Right lobe of liver (tissue), 6 donors: ENCODE results near the gene MAP3K9. TPM values are rescaled to one million over a fixed set of nuclear protein-coding genes. Genes with fewer than 3 reads are reported as not detected.

Experiments used
- ATAC-seq, 4 donors: fragments of 200-7000 bp; cut with Tn5 transposase; one replicate each; pipeline ENCODE4 v1.9.1; 2020; ENCODE audit warnings: mild to moderate bottlenecking in 4 of 4, moderate library complexity in 4 of 4
- DNase-seq, 3 donors: peaks; one replicate each; pipeline ENCODE4 v3.0.0-alpha.2; 2020
- H3K27ac ChIP-seq, 3 donors: fragments of 200-600 bp; one replicate each; pipeline ENCODE4 v1.8.0; 2022
- H3K27me3 ChIP-seq, 2 donors: fragments of 200-600 bp; one replicate each; pipeline ENCODE4 v1.8.0; 2022
- H3K36me3 ChIP-seq, 4 donors: fragments of 200-600 bp; sonication (generic) in 1 of 4; one replicate each; pipeline versions ENCODE4 v1.5.1 to v1.8.0; 2017 to 2022; ENCODE audit warnings: control low read depth in 1 of 4
- H3K4me1 ChIP-seq, 4 donors: fragments of 200-600 bp; sonication (generic) in 1 of 4; one replicate each; pipeline versions ENCODE4 v1.5.1 to v1.8.0; 2017 to 2022; ENCODE audit warnings: control low read depth in 1 of 4
- H3K4me3 ChIP-seq, 3 donors: fragments of 200-600 bp; one replicate each; pipeline ENCODE4 v1.8.0; 2022
- H3K9me3 ChIP-seq, 4 donors: fragments of 200-600 bp; sonication (generic) in 1 of 4; one replicate each; pipeline versions ENCODE4 v1.5.1 to v1.8.0; 2017 to 2022; ENCODE audit warnings: control low read depth in 1 of 4
- POLR2A ChIP-seq: fragments of 450-650 bp; IDR thresholded peaks from one replicate; pipeline ENCODE4 v1.6.1; 2017; ENCODE audit warnings: antibody characterized with exemption, mild to moderate bottlenecking
- WGBS: methylation state at CpG from one replicate; pipeline ENCODE4 v1.1.6; 2018; ENCODE audit warnings: low coverage, low lambda C conversion rate; ENCODE audit not compliant: insufficient coverage; ENCODE audit errors: missing lambda C conversion rate; 5-methylcytosine and 5-hydroxymethylcytosine counted together
- intact Hi-C, 2 donors: fragments of 100-400 bp; cut with DNase I; formaldehyde crosslinking; loops; one replicate each; pipeline versions ENCODE4 v1.11.2 to v1.14.1; 2022
- total RNA-seq, 6 experiments: library from RNA; depleted of rRNA in 2 of 6; stranded (reverse); fragments of >200 nt in 2 of 6; fragmentation: NEBNext Ultra II Directional in 3 of 6; extraction: Animal tissue kit (Norgen Biotek cat#: 25700) in 3 of 6; gene quantifications; one replicate each; pipeline versions ENCODE4 v1.1.0 to v1.2.4, GENCODE V29; 2016 to 2023
- TF ChIP-seq, protein P1 (sequence below), 4 donors: fragments of 200-600 bp in 3 of 4; fragments of 450-650 bp in 1 of 4; IDR thresholded peaks; one replicate each; pipeline versions ENCODE4 v1.5.1 to v1.8.0; 2016 to 2022; ENCODE audit warnings: antibody characterized with exemption in 4 of 4, mild to moderate bottlenecking in 2 of 4
- donor health status: DM: no; HTN: yes; CAD: no.
- donor health status: DM: no; HTN: no; CAD: no.
- donor health status: DM: no; HTN: no; CAD: no.
- donor health status: DM: no; HTN: yes; CAD: no.
- donor health status: DM: no; HTN: yes; CAD: no.

The MAP3K9 gene
- total RNA-seq, 6 experiments from 2014 or later: 2.0 to 3.6 (median 2.7) TPM

DNA sequence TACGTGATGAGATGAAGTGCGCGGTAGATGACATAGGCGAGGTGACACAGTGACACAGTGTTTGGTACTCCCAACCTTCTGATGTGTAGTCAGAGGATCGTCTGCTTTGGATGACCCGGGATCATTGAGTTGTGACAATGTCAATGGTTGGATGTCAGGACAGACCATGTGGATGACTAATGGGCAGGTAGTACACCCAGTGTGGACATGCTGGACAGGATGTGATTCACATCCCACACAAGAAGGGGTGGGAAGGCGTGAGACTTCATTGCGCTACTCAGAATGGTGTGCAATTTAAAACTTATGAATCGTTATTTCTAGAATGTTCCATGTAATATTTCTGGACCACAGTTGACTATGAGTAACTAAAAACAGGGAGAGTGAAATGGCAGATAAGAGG, 23.8 kb downstream of the MAP3K9 start:
- no peaks in the 10 kb centered on the region for H3K27me3 ChIP-seq
- no peak overlapping the region for H3K4me3 ChIP-seq
- TF ChIP-seq, protein P1, sequence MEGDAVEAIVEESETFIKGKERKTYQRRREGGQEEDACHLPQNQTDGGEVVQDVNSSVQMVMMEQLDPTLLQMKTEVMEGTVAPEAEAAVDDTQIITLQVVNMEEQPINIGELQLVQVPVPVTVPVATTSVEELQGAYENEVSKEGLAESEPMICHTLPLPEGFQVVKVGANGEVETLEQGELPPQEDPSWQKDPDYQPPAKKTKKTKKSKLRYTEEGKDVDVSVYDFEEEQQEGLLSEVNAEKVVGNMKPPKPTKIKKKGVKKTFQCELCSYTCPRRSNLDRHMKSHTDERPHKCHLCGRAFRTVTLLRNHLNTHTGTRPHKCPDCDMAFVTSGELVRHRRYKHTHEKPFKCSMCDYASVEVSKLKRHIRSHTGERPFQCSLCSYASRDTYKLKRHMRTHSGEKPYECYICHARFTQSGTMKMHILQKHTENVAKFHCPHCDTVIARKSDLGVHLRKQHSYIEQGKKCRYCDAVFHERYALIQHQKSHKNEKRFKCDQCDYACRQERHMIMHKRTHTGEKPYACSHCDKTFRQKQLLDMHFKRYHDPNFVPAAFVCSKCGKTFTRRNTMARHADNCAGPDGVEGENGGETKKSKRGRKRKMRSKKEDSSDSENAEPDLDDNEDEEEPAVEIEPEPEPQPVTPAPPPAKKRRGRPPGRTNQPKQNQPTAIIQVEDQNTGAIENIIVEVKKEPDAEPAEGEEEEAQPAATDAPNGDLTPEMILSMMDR (IDR thresholded peaks at IDR 0.05): no peak
- TF ChIP-seq POLR2A: no peak
- no peaks in the 10 kb centered on the region for H3K36me3 ChIP-seq
- no peak overlapping the region for H3K27ac ChIP-seq
- H3K4me1 ChIP-seq: peaks cover 0 to 2% (median 0%) of the 10 kb centered on the region in 4 donors
- DNase-seq (no peak), ATAC-seq (no peak)
- intact Hi-C loops: no loop called here
- 89% methylated on average over 9 of the region's 9 CpGs for WGBS
- no peaks in the 10 kb centered on the region for H3K9me3 ChIP-seq

DNA sequence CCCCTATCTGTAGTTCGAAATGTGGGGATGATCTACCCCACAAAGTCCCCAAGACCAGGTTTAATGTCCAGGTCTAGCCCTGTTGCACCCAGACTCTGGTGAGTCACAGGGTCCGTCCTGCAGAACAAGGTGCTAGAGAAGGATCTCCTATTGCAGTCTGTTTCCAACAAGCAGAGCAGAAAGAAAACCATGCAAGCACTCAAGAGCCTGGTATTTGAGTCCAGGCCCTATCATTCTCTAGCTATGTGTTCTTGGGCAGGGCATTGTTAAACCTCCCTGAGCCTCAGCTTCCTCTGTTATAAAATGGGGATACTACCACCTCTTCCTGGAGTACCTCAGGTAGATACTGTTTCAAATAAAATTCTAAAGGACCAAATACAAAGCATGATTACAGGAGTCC, 24.4 kb downstream of the MAP3K9 start:
- 100% methylated on average over 1 of the region's 2 CpGs for WGBS
- no peak for DNase-seq
- Histone ChIP-seq H3K27me3 (no peaks in the 10 kb centered on the region), H3K4me3 (no peak overlapping the region), H3K27ac (no peak overlapping the region), H3K9me3 (no peaks in the 10 kb centered on the region), H3K4me1 (peaks cover 0 to 8% (median 1%) of the 10 kb centered on the region in 4 donors), H3K36me3 (no peaks in the 10 kb centered on the region)
- no peak for ATAC-seq
- no peak for TF ChIP-seq POLR2A
- TF ChIP-seq, protein P1 (IDR thresholded peaks at IDR 0.05): no peak
- intact Hi-C loops: no loop called here

DNA sequence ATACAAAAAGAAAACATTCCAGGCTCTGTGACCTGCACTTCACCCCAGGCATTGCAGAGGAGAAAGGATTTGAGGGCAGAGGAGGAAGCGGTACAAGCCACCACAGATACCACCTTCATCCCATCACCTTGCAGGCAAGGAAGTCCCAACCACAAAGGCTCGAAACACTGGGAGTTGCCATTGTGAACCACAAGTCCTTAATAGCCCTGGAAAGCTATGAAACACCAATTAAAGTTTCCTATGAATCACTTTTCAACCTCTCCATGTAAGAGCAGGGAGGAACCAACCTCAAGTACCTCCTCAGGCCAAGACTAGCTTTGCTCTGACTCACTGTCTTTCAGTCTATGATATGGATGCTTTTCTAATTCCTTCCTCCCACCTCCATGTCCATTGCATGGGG, 27.0 kb downstream of the MAP3K9 start:
- H3K4me3 ChIP-seq: no peak overlapping the region
- H3K9me3 ChIP-seq: no peaks in the 10 kb centered on the region
- no peak for DNase-seq
- H3K4me1 ChIP-seq: peaks cover 0 to 18% (median 6%) of the 10 kb centered on the region in 4 donors
- TF ChIP-seq, protein P1 (IDR thresholded peaks at IDR 0.05): no peak
- TF ChIP-seq POLR2A: no peak
- WGBS: 74% methylated on average over 2 of the region's 2 CpGs
- intact Hi-C loops: no loop called here
- ATAC-seq: no peak
- H3K27ac ChIP-seq: no peak overlapping the region
- H3K36me3 ChIP-seq: no peaks in the 10 kb centered on the region
- no peaks in the 10 kb centered on the region for H3K27me3 ChIP-seq

DNA sequence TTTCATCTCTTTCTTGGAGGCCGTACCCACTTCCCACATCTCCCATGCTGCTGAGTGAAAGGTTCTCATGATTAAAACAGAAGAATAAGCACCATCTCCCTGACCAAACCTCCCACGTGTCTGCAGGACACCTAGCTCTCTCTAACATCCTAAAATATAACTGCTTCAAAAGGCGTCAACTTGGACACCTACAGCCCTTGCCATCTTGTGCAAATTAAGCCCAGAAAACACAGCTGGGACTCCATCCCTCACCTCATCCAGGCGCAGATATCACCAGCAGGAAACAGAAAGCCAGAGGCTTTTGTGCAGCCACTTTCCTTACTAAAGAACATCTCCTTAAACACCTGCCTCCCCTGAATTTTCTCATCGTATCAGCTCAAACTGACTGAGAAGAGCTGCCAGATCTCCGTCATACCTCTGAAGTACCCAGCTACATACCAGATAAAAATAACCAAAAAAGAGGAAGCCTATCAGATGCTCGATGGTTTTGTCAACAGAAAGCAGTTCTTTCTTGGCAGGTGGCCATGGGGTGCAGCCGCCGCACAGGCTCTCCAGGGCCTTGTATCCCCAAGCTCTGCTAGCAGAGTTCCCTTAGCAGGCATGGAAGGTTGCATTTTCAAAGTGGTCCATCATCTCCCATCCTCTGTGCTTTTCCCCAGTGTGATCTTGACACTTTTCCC, 28.8 kb downstream of the MAP3K9 start:
- WGBS: 43% methylated on average over 9 of the region's 9 CpGs
- peak overlapping the region in 1 of 3 donors; percentile 31 for H3K27ac ChIP-seq
- no peak overlapping the region for H3K4me3 ChIP-seq
- H3K9me3 ChIP-seq: no peaks in the 10 kb centered on the region
- H3K36me3 ChIP-seq: no peaks in the 10 kb centered on the region
- no peaks in the 10 kb centered on the region for H3K27me3 ChIP-seq
- intact Hi-C loops: no loop called here
- ATAC-seq (peak; percentile 8 to 32 (median 24)), DNase-seq (no peak)
- TF ChIP-seq, protein P1 (IDR thresholded peaks at IDR 0.05): no peak
- no peak for TF ChIP-seq POLR2A
- H3K4me1 ChIP-seq: peaks cover 0 to 18% (median 6%) of the 10 kb centered on the region in 4 donors
